H9 (cell line): ENCODE results near the gene RGSL1. TPM values are rescaled to one million over a fixed set of nuclear protein-coding genes. Genes with fewer than 3 reads are reported as not detected.

Experiments
- DNase-seq: peaks from one replicate; pipeline ENCODE4 v3.0.0-alpha.2; 2017
- H2AFZ ChIP-seq: one replicate; pipeline ENCODE4 v1.6.1; 2013; ENCODE audit warnings: mild to moderate bottlenecking, low read length, control low read depth, moderate library complexity
- H2AK5ac ChIP-seq: 2 replicates; pipeline ENCODE4 v1.6.1; 2013; ENCODE audit warnings: low read length, control low read depth, mixed read lengths; ENCODE audit not compliant: insufficient read length
- H2BK120ac ChIP-seq: one replicate; pipeline ENCODE4 v1.6.1; 2013; ENCODE audit warnings: low read depth, mild to moderate bottlenecking, low read length, control low read depth, inconsistent platforms; ENCODE audit not compliant: poor library complexity, severe bottlenecking
- H2BK12ac ChIP-seq: 2 replicates; pipeline ENCODE4 v1.6.1; 2013; ENCODE audit warnings: low read length, control low read depth, mixed read lengths, low read depth; ENCODE audit not compliant: insufficient read length
- H2BK15ac ChIP-seq: 2 replicates; pipeline ENCODE4 v1.6.1; 2013; ENCODE audit warnings: low read depth, low read length, control low read depth
- H2BK20ac ChIP-seq: one replicate; pipeline ENCODE4 v1.6.1; 2013; ENCODE audit warnings: low read depth, mild to moderate bottlenecking, low read length, control low read depth, inconsistent platforms; ENCODE audit not compliant: poor library complexity, severe bottlenecking
- H2BK5ac ChIP-seq: 2 replicates; pipeline ENCODE4 v1.6.1; 2013; ENCODE audit warnings: low read length, control low read depth, mixed read lengths; ENCODE audit not compliant: insufficient read length
- H3K14ac ChIP-seq: 2 replicates; pipeline ENCODE4 v1.6.1; 2013; ENCODE audit warnings: low read length, control low read depth; ENCODE audit not compliant: insufficient read depth
- H3K18ac ChIP-seq: 2 replicates; pipeline ENCODE4 v1.6.1; 2013; ENCODE audit warnings: low read depth, mild to moderate bottlenecking, mixed read lengths, low read length, control low read depth; ENCODE audit not compliant: insufficient read length
- H3K23ac ChIP-seq: 2 replicates; pipeline ENCODE4 v1.6.1; 2013; ENCODE audit warnings: low read length, control low read depth, mixed read lengths, low read depth; ENCODE audit not compliant: insufficient read length
- H3K23me2 ChIP-seq: 2 replicates; pipeline ENCODE4 v1.6.1; 2013; ENCODE audit warnings: low read depth, mild to moderate bottlenecking, mixed read lengths, low read length, control low read depth; ENCODE audit not compliant: insufficient read length, poor library complexity, severe bottlenecking
- H3K27ac ChIP-seq: 2 replicates; pipeline ENCODE4 v1.5.1; 2013; ENCODE audit warnings: low read length, control low read depth, mixed read lengths, low read depth; ENCODE audit not compliant: insufficient read length
- H3K27me3 ChIP-seq: 2 replicates; pipeline ENCODE4 v1.6.1; 2013; ENCODE audit warnings: low read length, control low read depth, inconsistent platforms; ENCODE audit not compliant: insufficient read depth
- H3K4ac ChIP-seq: 2 replicates; pipeline ENCODE4 v1.6.1; 2013; ENCODE audit warnings: low read depth, mild to moderate bottlenecking, control low read depth, inconsistent platforms, low read length, moderate library complexity
- H3K4me1 ChIP-seq: 2 replicates; pipeline ENCODE4 v1.6.1; 2013; ENCODE audit warnings: low read length, control low read depth, inconsistent platforms; ENCODE audit not compliant: insufficient read depth
- H3K4me2 ChIP-seq: 2 replicates; pipeline ENCODE4 v1.6.1; 2013; ENCODE audit warnings: low read length, control low read depth, mixed read lengths; ENCODE audit not compliant: insufficient read length, insufficient read depth
- H3K56ac ChIP-seq: 2 replicates; pipeline ENCODE4 v1.6.1; 2013; ENCODE audit warnings: low read depth, mild to moderate bottlenecking, mixed read lengths, low read length, control low read depth; ENCODE audit not compliant: insufficient read length
- H3K79me1 ChIP-seq: 2 replicates; pipeline ENCODE4 v1.6.1; 2013; ENCODE audit warnings: low read depth, mild to moderate bottlenecking, moderate library complexity, low read length, control low read depth, inconsistent platforms; ENCODE audit not compliant: insufficient read depth, poor library complexity, severe bottlenecking
- H3K79me2 ChIP-seq: 2 replicates; pipeline ENCODE4 v1.6.1; 2013; ENCODE audit warnings: low read length, control low read depth, inconsistent platforms; ENCODE audit not compliant: insufficient read depth
- H3K9ac ChIP-seq: 2 replicates; pipeline ENCODE4 v1.6.1; 2013; ENCODE audit warnings: low read length, control low read depth, mixed read lengths; ENCODE audit not compliant: insufficient read length; ENCODE audit errors: extremely low read depth
- H3K9me3 ChIP-seq: one replicate; pipeline ENCODE4 v1.6.1; 2013; ENCODE audit warnings: low read depth, low read length, inconsistent platforms; ENCODE audit not compliant: control insufficient read depth
- H3T11ph ChIP-seq: one replicate; pipeline ENCODE4 v1.6.1; 2013; ENCODE audit warnings: mild to moderate bottlenecking, low read length, control low read depth, inconsistent platforms
- H4K20me1 ChIP-seq: one replicate; pipeline ENCODE4 v1.6.1; 2013; ENCODE audit not compliant: control insufficient read depth, insufficient read length, insufficient read depth
- H4K5ac ChIP-seq: 2 replicates; pipeline ENCODE4 v1.6.1; 2013; ENCODE audit warnings: low read depth, mild to moderate bottlenecking, mixed read lengths, low read length, control low read depth; ENCODE audit not compliant: insufficient read length
- H4K8ac ChIP-seq: replicated peaks from 2 replicates; pipeline ENCODE4 v1.6.1; 2013; ENCODE audit warnings: low read length, control low read depth, mixed read lengths, low read depth; ENCODE audit not compliant: insufficient read length
- H4K91ac ChIP-seq: 2 replicates; pipeline ENCODE4 v1.6.1; 2013; ENCODE audit warnings: low read depth, mild to moderate bottlenecking, moderate library complexity, mixed read lengths, low read length, control low read depth; ENCODE audit not compliant: insufficient read length
- H3K27ac Mint-ChIP-seq, 3 experiments: 2 replicates in 2 of 3; 3 replicates in 1 of 3; pipeline ENCODE4 v1.8.0; 2020 to 2021; ENCODE audit warnings: mixed read lengths in 3 of 3, mild to moderate bottlenecking in 1 of 3, moderate library complexity in 1 of 3
- H3K27me3 Mint-ChIP-seq: 2 replicates; pipeline ENCODE4 v1.8.0; 2021; ENCODE audit warnings: low read depth, mild to moderate bottlenecking, moderate library complexity, mixed read lengths
- H3K36me3 Mint-ChIP-seq, 3 experiments: 2 replicates in 2 of 3; 3 replicates in 1 of 3; pipeline ENCODE4 v1.8.0; 2020 to 2021; ENCODE audit warnings: low read depth in 3 of 3, mixed read lengths in 3 of 3; ENCODE audit not compliant: insufficient read depth in 1 of 3
- H3K4me1 Mint-ChIP-seq, 2 experiments: 2 replicates each; pipeline ENCODE4 v1.8.0; 2020; ENCODE audit warnings: mixed read lengths in 2 of 2
- H3K4me3 Mint-ChIP-seq, 2 experiments: 2 replicates in 1 of 2; 3 replicates in 1 of 2; pipeline ENCODE4 v1.8.0; 2020 to 2021; ENCODE audit warnings: mild to moderate bottlenecking in 2 of 2, mixed read lengths in 2 of 2, moderate library complexity in 1 of 2
- H3K9me3 Mint-ChIP-seq, 2 experiments: 2 replicates in 1 of 2; 3 replicates in 1 of 2; pipeline ENCODE4 v1.8.0; 2020; ENCODE audit warnings: mild to moderate bottlenecking in 2 of 2, mixed read lengths in 2 of 2, moderate library complexity in 1 of 2
- CTCF ChIP-seq: fragments of 200-600 bp; sonication (generic); conservative IDR thresholded peaks from 3 replicates; pipeline ENCODE4 v1.8.0; 2021; ENCODE audit warnings: antibody characterized with exemption, mild to moderate bottlenecking
- total RNA-seq: library from RNA; stranded (reverse); gene quantifications from 2 replicates; pipeline ENCODE4 v1.2.1, GENCODE V29; 2021

The RGSL1 gene
- total RNA-seq, 1 experiment from 2014 or later = not detected

DNA sequence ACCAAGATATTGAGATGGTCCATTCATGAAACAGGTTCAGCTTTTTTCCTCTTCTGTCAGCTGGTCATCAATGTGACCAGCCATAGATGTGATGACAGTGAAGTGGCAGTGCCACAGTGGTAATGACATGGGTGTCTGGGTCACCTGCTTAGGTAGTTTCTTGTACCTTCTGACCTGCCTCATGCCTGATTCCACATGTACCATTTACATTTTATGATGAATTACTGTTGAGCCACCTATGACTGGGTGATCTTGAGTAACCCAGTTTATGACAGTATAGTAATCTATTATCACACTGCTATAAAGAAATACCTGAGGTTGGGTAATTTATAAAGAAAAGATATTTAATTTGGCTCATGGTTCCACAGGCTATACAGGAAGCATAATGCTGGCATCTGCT, 45.7 kb downstream of the RGSL1 start:
- Histone ChIP-seq H3K14ac (no peak overlapping the region), H3K27me3 (no peaks in the 10 kb centered on the region), H4K8ac (no peak overlapping the region), H2AFZ (no peak overlapping the region), H2BK15ac (no peak overlapping the region), H2AK5ac (no peak overlapping the region), H3K4me2 (no peak overlapping the region), H2BK12ac (no peak overlapping the region), H3K23ac (no peak overlapping the region), H3K79me2 (no peaks in the 10 kb centered on the region), H3K79me1 (no peaks in the 10 kb centered on the region), H2BK20ac (no peak overlapping the region), H4K5ac (no peak overlapping the region), H3T11ph (no peak overlapping the region), H3K9ac (no peak overlapping the region), H3K56ac (no peak overlapping the region), H4K91ac (no peak overlapping the region), H4K20me1 (no peaks in the 10 kb centered on the region), H3K4ac (no peak overlapping the region), H3K27ac (no peak overlapping the region), H2BK120ac (no peak overlapping the region), H3K18ac (no peak overlapping the region), H2BK5ac (no peak overlapping the region), H3K4me1 (no peaks in the 10 kb centered on the region), H3K9me3 (no peaks in the 10 kb centered on the region), H3K23me2 (no peaks in the 10 kb centered on the region)
- DNase-seq = no peak
- Mint-ChIP-seq H3K36me3 (no peaks in the 10 kb centered on the region), H3K4me3 (no peak overlapping the region), H3K4me1 (no peaks in the 10 kb centered on the region), H3K9me3 (no peaks in the 10 kb centered on the region), H3K27me3 (peaks cover 3% of the 10 kb centered on the region), H3K27ac (no peak overlapping the region)
- no peak for TF ChIP-seq CTCF
